ENCODE measurements around the gene ITGA2B. TPM values are rescaled to one million over a fixed set of nuclear protein-coding genes. Genes with fewer than 3 reads are reported as not detected.
"Not testable (repeated sequence)": the region's sequence is repeated elsewhere in the genome, so short reads cannot be mapped to it uniquely, and the experiment has no call there.

ITGA2B gene
- total and polyA plus RNA-seq, 8 donors, result 3.2 to 10.0 (median 8.0) TPM

DNA sequence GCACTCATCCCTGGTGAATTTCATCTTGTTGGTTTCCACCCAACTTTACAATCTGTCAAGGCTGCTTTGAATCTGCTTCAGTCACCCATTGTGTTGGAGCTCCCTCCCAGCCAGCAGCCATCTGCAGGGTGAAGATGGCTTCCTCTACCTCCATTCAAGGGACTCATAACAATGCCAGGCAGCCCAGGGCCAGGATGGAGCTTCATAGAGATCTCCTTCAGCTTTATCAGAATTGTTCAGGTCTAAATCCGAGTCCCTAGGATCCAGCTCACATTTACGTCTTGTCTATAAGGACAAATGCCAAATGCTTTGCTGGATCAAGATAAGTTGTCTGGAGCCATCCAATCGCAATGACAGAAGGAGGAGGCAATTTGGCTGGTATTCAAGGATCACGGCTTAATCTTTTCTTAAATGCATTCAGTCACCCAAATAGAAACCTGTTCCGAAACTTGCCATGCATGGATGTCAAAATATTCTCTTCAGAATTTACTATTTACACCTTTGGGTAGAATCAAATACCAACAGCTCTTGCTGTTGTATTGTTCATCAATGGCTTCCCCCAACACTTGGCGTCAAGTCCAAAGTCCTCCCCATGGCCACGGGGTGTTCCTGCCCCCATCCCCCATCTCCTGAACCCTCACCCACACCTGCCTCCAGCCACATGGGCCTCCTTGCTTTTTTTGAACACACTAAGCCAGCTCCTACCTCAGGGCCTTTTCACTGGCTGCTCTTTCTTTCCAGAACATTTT, 22.0 kb downstream of the ITGA2B start:
- Histone ChIP-seq H3K4me1 (peaks cover 3 to 18% of the 10 kb centered on the region in 2 donors), H3K4me3 (no peak overlapping the region), H3K27ac (no peak overlapping the region), H3K9me3 (no peaks in the 10 kb centered on the region), H3K27me3 (peaks cover 0 to 56% of the 10 kb centered on the region in 2 donors), H3K36me3 (no peaks in the 10 kb centered on the region)
- intact Hi-C loops (cut with DNase I), result no loop called here
- ATAC-seq (no peak), DNase-seq (peak in 1 of 4 donors; percentile 24)
- TF ChIP-seq, protein P1, sequence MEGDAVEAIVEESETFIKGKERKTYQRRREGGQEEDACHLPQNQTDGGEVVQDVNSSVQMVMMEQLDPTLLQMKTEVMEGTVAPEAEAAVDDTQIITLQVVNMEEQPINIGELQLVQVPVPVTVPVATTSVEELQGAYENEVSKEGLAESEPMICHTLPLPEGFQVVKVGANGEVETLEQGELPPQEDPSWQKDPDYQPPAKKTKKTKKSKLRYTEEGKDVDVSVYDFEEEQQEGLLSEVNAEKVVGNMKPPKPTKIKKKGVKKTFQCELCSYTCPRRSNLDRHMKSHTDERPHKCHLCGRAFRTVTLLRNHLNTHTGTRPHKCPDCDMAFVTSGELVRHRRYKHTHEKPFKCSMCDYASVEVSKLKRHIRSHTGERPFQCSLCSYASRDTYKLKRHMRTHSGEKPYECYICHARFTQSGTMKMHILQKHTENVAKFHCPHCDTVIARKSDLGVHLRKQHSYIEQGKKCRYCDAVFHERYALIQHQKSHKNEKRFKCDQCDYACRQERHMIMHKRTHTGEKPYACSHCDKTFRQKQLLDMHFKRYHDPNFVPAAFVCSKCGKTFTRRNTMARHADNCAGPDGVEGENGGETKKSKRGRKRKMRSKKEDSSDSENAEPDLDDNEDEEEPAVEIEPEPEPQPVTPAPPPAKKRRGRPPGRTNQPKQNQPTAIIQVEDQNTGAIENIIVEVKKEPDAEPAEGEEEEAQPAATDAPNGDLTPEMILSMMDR (IDR thresholded peaks at IDR 0.05), result no peak

- ATAC-seq; DNase-seq; H3K27ac ChIP-seq; intact Hi-C loops (cut with DNase I); H3K36me3 ChIP-seq; H3K4me3 ChIP-seq; H3K9me3 ChIP-seq: not testable (repeated sequence)
- Histone ChIP-seq H3K27me3 (peaks cover 0 to 59% of the 10 kb centered on the region in 2 donors), H3K4me1 (peaks cover 4 to 21% of the 10 kb centered on the region in 2 donors)
These were observed 24.4 kb downstream of the ITGA2B start for GRCh38 chr17:44365051-44365450.

DNA sequence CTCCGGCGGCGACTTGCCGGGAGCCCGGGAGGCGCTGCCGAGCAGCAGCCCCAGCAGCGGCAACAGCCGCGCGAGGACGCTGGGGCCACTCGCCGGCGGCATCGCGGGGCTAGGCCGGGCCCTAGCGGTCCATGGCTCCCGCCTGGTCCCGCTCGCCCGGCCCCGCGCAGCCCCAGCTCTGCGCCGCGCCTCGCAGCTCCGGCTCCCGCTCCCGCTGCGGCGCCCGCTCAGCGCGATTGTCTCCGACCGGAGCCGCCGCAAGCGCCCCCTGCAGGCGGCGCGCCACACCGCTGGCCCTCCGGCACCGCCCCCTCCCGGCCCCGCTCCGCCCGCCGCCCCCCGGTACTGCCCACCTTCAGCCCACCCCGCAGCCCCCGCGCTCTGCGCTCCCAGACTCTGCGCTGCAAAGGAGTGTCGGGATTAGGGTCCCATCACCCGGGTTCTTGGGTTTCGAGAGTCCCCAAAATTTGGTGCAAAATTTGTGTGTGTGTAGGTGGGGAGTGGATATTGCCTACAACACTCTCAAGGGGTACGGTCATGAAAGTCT, 25.8 kb downstream of the ITGA2B start, which contains the start of gene FAM171A2:
TSS of gene FAM171A2 (minus strand) at position 241 of the 547 bp plus-strand sequence. CDS start at position 102, 139 bp downstream.
- Histone ChIP-seq H3K9me3 (no peaks in the 10 kb centered on the region), H3K4me1 (peaks cover 4 to 21% of the 10 kb centered on the region in 2 donors), H3K27me3 (peaks cover 0 to 48% of the 10 kb centered on the region in 2 donors), H3K36me3 (no peaks in the 10 kb centered on the region), H3K27ac (no peak within 1 kb of the TSS), H3K4me3 (peak within 1 kb of the TSS; percentile 48 to 57)
- TF ChIP-seq, protein P1 (IDR thresholded peaks at IDR 0.05), result peak; percentile 78 to 84
- ATAC-seq (peak; percentile 87), DNase-seq (peak in 2 of 4 donors; percentile 82 to 95)
- intact Hi-C loops (cut with DNase I), result no loop called here

DNA sequence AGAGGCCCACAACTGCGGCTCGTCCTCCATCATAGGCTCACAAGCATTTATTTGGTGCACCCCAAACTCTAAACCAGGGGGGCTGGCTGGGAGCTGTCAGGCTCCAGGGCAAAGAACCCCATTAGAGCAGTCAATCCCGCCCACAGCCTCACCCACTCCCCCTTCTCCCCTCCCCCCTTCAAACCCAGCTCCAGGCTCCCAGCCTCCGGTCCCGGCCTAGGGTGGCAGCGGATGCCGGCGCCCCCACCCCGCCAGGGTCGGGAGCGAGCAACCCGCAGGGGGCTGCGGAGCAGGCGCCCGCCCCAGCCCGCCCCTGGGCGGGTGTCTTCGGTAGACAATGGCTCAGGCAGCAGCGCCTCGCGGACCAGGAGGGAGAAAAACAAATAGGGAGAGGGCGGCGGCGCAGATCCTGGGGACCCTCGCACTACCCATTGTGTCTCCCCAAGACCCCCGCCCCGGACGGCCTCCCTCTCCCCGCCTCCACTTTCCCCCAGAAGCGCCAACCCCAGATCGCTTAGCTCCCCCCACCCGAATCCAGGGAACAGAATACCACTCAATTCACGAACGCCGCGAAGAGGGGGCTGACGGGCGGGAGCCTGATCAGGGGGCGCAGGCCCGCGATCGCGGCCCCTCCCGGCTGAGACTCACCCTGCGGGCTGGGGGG, 26.4 kb downstream of the ITGA2B start:
- TF ChIP-seq, protein P1 (IDR thresholded peaks at IDR 0.05), result no peak
- Histone ChIP-seq H3K36me3 (no peaks in the 10 kb centered on the region), H3K4me1 (peaks cover 4 to 21% of the 10 kb centered on the region in 2 donors), H3K9me3 (no peaks in the 10 kb centered on the region), H3K27ac (no peak overlapping the region), H3K27me3 (peaks cover 0 to 44% of the 10 kb centered on the region in 2 donors), H3K4me3 (peak overlapping the region; percentile 48 to 57)
- DNase-seq (no peak), ATAC-seq (peak; percentile 30)
- intact Hi-C loops (cut with DNase I), result no loop called here

GRCh38 chr17:44362459-44362948, 26.9 kb downstream of the ITGA2B start:
- Histone ChIP-seq H3K36me3 (no peaks in the 10 kb centered on the region), H3K4me3 (peak overlapping the region; percentile 48 to 57), H3K9me3 (no peaks in the 10 kb centered on the region), H3K4me1 (peaks cover 4 to 21% of the 10 kb centered on the region in 2 donors), H3K27me3 (peaks cover 0 to 44% of the 10 kb centered on the region in 2 donors), H3K27ac (no peak overlapping the region)
- TF ChIP-seq, protein P1 (IDR thresholded peaks at IDR 0.05), result no peak
- DNase-seq (no peak), ATAC-seq (no peak)
- intact Hi-C loops (cut with DNase I), result no loop called here
